ENCODE results near the gene NTM.

NTM gene

DNA sequence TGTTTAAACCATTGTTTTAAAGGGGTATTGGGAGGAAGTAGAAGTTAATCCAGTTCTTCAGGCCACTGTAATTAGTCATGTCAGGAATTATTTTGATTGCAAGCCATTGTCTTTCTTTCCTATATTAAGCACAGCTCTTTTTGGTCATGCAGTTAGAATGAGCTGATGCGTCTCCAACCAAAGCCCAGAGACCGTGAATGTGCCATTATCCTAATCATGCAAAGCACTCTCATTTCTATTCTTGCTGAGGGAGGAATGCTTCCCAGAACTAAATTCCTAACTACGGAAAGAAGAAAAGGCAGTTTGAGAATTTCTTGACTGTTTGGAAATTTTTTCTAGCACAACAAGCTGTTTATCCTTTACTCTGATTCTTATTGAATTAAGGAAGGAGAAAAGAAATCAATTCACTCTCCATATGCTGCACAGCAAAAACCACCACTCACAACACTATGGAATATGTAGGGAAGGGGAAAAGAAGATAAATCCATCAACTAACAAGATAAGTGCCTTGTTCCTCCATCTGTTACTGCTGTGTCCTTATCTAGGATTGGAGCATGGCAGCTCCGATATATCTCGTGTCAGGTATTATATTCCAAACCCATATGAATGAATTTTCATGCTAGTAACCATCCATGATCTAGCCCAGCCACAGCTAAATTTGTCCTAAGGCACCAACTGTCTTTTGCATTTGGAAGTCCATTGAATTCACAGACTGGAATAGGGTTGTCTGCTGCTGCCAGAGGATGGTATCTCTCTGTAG is 70.8 kb downstream of the NTM start:
- TF ChIP-seq, protein P1, sequence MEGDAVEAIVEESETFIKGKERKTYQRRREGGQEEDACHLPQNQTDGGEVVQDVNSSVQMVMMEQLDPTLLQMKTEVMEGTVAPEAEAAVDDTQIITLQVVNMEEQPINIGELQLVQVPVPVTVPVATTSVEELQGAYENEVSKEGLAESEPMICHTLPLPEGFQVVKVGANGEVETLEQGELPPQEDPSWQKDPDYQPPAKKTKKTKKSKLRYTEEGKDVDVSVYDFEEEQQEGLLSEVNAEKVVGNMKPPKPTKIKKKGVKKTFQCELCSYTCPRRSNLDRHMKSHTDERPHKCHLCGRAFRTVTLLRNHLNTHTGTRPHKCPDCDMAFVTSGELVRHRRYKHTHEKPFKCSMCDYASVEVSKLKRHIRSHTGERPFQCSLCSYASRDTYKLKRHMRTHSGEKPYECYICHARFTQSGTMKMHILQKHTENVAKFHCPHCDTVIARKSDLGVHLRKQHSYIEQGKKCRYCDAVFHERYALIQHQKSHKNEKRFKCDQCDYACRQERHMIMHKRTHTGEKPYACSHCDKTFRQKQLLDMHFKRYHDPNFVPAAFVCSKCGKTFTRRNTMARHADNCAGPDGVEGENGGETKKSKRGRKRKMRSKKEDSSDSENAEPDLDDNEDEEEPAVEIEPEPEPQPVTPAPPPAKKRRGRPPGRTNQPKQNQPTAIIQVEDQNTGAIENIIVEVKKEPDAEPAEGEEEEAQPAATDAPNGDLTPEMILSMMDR (IDR thresholded peaks at IDR 0.05; ENCODE audit: insufficient read depth, low read length): no peak
- TF ChIP-seq GABPA (IDR thresholded peaks at IDR 0.05; ENCODE audit: low read depth): no peak
- TF ChIP-seq POLR2AphosphoS5 (IDR thresholded peaks at IDR 0.05; ENCODE audit: low read depth): no peak
- TF ChIP-seq, protein P2, sequence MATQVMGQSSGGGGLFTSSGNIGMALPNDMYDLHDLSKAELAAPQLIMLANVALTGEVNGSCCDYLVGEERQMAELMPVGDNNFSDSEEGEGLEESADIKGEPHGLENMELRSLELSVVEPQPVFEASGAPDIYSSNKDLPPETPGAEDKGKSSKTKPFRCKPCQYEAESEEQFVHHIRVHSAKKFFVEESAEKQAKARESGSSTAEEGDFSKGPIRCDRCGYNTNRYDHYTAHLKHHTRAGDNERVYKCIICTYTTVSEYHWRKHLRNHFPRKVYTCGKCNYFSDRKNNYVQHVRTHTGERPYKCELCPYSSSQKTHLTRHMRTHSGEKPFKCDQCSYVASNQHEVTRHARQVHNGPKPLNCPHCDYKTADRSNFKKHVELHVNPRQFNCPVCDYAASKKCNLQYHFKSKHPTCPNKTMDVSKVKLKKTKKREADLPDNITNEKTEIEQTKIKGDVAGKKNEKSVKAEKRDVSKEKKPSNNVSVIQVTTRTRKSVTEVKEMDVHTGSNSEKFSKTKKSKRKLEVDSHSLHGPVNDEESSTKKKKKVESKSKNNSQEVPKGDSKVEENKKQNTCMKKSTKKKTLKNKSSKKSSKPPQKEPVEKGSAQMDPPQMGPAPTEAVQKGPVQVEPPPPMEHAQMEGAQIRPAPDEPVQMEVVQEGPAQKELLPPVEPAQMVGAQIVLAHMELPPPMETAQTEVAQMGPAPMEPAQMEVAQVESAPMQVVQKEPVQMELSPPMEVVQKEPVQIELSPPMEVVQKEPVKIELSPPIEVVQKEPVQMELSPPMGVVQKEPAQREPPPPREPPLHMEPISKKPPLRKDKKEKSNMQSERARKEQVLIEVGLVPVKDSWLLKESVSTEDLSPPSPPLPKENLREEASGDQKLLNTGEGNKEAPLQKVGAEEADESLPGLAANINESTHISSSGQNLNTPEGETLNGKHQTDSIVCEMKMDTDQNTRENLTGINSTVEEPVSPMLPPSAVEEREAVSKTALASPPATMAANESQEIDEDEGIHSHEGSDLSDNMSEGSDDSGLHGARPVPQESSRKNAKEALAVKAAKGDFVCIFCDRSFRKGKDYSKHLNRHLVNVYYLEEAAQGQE (IDR thresholded peaks at IDR 0.05; ENCODE audit: insufficient replicate concordance, low read depth): no peak
- no peak for TF ChIP-seq SPI1 (IDR thresholded peaks at IDR 0.05; ENCODE audit: borderline replicate concordance, low read depth)
- Histone ChIP-seq H3K27me3 (ENCODE audit: insufficient read depth, poor library complexity, severe bottlenecking) (no peaks in the 10 kb centered on the region), H3K4me3 (replicated peaks; ENCODE audit: insufficient read depth, low read length) (no peak overlapping the region), H3K27ac (replicated peaks) (no peak overlapping the region)
- DNase-seq (ENCODE audit: low read depth in 1 of 2, low spot score in 1 of 2): no peak

DNA sequence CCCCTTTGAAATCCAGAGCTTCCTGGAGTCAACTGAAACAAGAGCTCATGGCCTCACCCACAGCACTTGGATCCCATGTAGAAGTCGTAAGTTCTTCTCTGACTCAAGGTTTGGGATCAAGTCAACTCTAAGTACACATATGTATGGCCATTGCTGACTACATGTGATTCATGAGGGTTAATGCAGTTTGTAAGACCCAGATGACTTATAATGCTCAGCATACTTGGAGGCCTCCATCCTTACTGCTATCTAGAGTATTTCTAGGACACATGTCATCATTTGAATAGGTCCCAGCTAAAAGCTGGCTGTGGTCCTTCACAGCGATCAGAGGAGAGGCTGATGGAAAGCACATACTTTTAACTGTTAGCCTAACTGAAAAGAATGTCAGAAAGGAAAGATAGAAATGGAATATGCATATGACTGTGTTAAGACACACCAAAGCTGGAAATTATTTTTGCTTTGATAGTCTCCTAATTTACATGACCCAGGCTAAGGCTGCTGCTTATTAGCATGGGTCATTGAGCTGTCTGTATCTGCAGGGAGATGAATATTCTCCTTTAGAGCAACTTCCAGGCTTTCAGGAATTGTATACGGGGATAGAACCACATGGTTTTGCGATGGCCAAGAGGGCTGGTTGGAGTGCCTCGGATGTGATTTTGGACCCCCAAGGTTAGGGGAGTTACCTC is 76.3 kb downstream of the NTM start:
- no peak overlapping the region for H3K27ac ChIP-seq (replicated peaks)
- no peak for DNase-seq (ENCODE audit: low read depth in 1 of 2, low spot score in 1 of 2)
- no peak overlapping the region for H3K4me3 ChIP-seq (replicated peaks; ENCODE audit: insufficient read depth, low read length)
- TF ChIP-seq, protein P2 (IDR thresholded peaks at IDR 0.05; ENCODE audit: insufficient replicate concordance, low read depth): no peak
- no peak for TF ChIP-seq POLR2AphosphoS5 (IDR thresholded peaks at IDR 0.05; ENCODE audit: low read depth)
- no peaks in the 10 kb centered on the region for H3K27me3 ChIP-seq (ENCODE audit: insufficient read depth, poor library complexity, severe bottlenecking)

GRCh38 chr11:131447277-131447815 is 76.9 kb downstream of the NTM start:
- no peak overlapping the region for H3K4me3 ChIP-seq (replicated peaks; ENCODE audit: insufficient read depth, low read length)
- H3K27me3 ChIP-seq (ENCODE audit: insufficient read depth, poor library complexity, severe bottlenecking): no peaks in the 10 kb centered on the region
- no peak overlapping the region for H3K27ac ChIP-seq (replicated peaks)
- no peak for DNase-seq (ENCODE audit: low read depth in 1 of 2, low spot score in 1 of 2)
- TF ChIP-seq, protein P2 (IDR thresholded peaks at IDR 0.05; ENCODE audit: insufficient replicate concordance, low read depth): no peak
- no peak for TF ChIP-seq SPI1 (IDR thresholded peaks at IDR 0.05; ENCODE audit: borderline replicate concordance, low read depth)
- no peak for TF ChIP-seq POLR2AphosphoS5 (IDR thresholded peaks at IDR 0.05; ENCODE audit: low read depth)
- TF ChIP-seq GABPA (IDR thresholded peaks at IDR 0.05; ENCODE audit: low read depth): no peak
- TF ChIP-seq, protein P1 (IDR thresholded peaks at IDR 0.05; ENCODE audit: insufficient read depth, low read length): no peak
